ENCODE measurements around the gene SLC6A15.
A peak's percentile ranks its signal among the peaks of the same experiment; 100 is the strongest.

SLC6A15 gene

GRCh38 chr12:84826925-84827324, 85.7 kb downstream of the SLC6A15 start:
- H3K4me3 ChIP-seq (replicated peaks; ENCODE audit: low read depth, low read length), result no peak overlapping the region
- TF ChIP-seq CTCF (IDR thresholded peaks at IDR 0.05; ENCODE audit: low read depth, low read length, missing control alignments), result no peak
- no peak for DNase-seq (ENCODE audit: extremely low read depth, low read depth)

- no peak overlapping the region for H3K4me3 ChIP-seq (replicated peaks; ENCODE audit: low read depth, low read length)
- no peak for TF ChIP-seq CTCF (IDR thresholded peaks at IDR 0.05; ENCODE audit: low read depth, low read length, missing control alignments)
- no peak for DNase-seq (ENCODE audit: extremely low read depth, low read depth)
Observed at GRCh38 chr12:84825149-84825548, 87.5 kb downstream of the SLC6A15 start.

GRCh38 chr12:84822525-84822924, 90.1 kb downstream of the SLC6A15 start:
- no peak for TF ChIP-seq CTCF (IDR thresholded peaks at IDR 0.05; ENCODE audit: low read depth, low read length, missing control alignments)
- peak; percentile 17 for DNase-seq (ENCODE audit: extremely low read depth, low read depth)
- no peak overlapping the region for H3K4me3 ChIP-seq (replicated peaks; ENCODE audit: low read depth, low read length)

- DNase-seq (ENCODE audit: extremely low read depth, low read depth), result no peak
- no peak overlapping the region for H3K4me3 ChIP-seq (replicated peaks; ENCODE audit: low read depth, low read length)
- TF ChIP-seq CTCF (IDR thresholded peaks at IDR 0.05; ENCODE audit: low read depth, low read length, missing control alignments), result no peak
Observed at GRCh38 chr12:84816916-84817695, 95.5 kb downstream of the SLC6A15 start.

GRCh38 chr12:84814664-84815245, 97.8 kb downstream of the SLC6A15 start:
- TF ChIP-seq CTCF (IDR thresholded peaks at IDR 0.05; ENCODE audit: low read depth, low read length, missing control alignments), result no peak
- peak; percentile 59 for DNase-seq (ENCODE audit: extremely low read depth, low read depth)
- no peak overlapping the region for H3K4me3 ChIP-seq (replicated peaks; ENCODE audit: low read depth, low read length)

- DNase-seq (ENCODE audit: extremely low read depth, low read depth), result no peak
- H3K4me3 ChIP-seq (replicated peaks; ENCODE audit: low read depth, low read length), result no peak overlapping the region
- no peak for TF ChIP-seq CTCF (IDR thresholded peaks at IDR 0.05; ENCODE audit: low read depth, low read length, missing control alignments)
Observed at GRCh38 chr12:84813780-84814663, 98.6 kb downstream of the SLC6A15 start.

All from HFF-Myc (cell line).